WTC11 (cell line): ENCODE results near the gene AP1G1. TPM values are rescaled to one million over a fixed set of nuclear protein-coding genes. Genes with fewer than 3 reads are reported as not detected.

Source experiments
- ATAC-seq: fragments of 200-7000 bp; cut with Tn5 transposase; 2 replicates; pipeline ENCODE4 v1.10.0; 2021; ENCODE audit warnings: mild to moderate bottlenecking, moderate library complexity
- CTCF ChIA-PET: fragments of 300-600 bp; sonication (Branson Sonifier 250); formaldehyde crosslinking; loops from one replicate; lab custom pipeline; 2021; ENCODE audit warnings: antibody characterized with exemption; lab: Charles Lee
- POLR2A ChIA-PET: fragments of 350-600 bp; sonication (Branson Sonifier 250); formaldehyde crosslinking; loops from one replicate; lab custom pipeline; 2021; ENCODE audit warnings: antibody characterized with exemption; lab: Charles Lee
- DNase-seq: peaks from one replicate; pipeline ENCODE4 v3.0.0; 2021; ENCODE audit warnings: low spot score
- H3K27ac Mint-ChIP-seq: 2 replicates; pipeline ENCODE4 v1.8.0; 2021; ENCODE audit warnings: mixed read lengths
- H3K27me3 Mint-ChIP-seq: 2 replicates; pipeline ENCODE4 v1.8.0; 2021; ENCODE audit warnings: low read depth, mild to moderate bottlenecking, moderate library complexity, mixed read lengths
- H3K36me3 Mint-ChIP-seq: 2 replicates; pipeline ENCODE4 v1.8.0; 2021; ENCODE audit warnings: mixed read lengths
- H3K4me1 Mint-ChIP-seq: 2 replicates; pipeline ENCODE4 v1.8.0; 2022; ENCODE audit warnings: mixed read lengths
- H3K4me3 Mint-ChIP-seq: 2 replicates; pipeline ENCODE4 v1.8.0; 2021; ENCODE audit warnings: mild to moderate bottlenecking, moderate library complexity, mixed read lengths
- H3K9me3 Mint-ChIP-seq: 2 replicates; pipeline ENCODE4 v1.8.0; 2021; ENCODE audit warnings: mixed read lengths
- ARID4B ChIP-seq: sonication (generic); formaldehyde crosslinking; IDR thresholded peaks from 2 replicates; pipeline ENCODE4 v1.8.0; 2023; ENCODE audit warnings: missing genetic modification reagents, mild to moderate bottlenecking, borderline replicate concordance
- ERG ChIP-seq: fragments of 250-450 bp; sonication (Bioruptor Pico); IDR thresholded peaks from 2 replicates; pipeline ENCODE4 v1.8.0; 2021; ENCODE audit warnings: mild to moderate bottlenecking
- FOXP1 ChIP-seq: sonication (generic); formaldehyde crosslinking; IDR thresholded peaks from 2 replicates; pipeline ENCODE4 v1.8.0; 2022; ENCODE audit warnings: missing genetic modification reagents, mild to moderate bottlenecking, moderate library complexity, borderline replicate concordance
- HMGA2 ChIP-seq: fragments of 250-450 bp; sonication (Bioruptor Pico); IDR thresholded peaks from 2 replicates; pipeline ENCODE4 v1.4.0; 2021; ENCODE audit warnings: mild to moderate bottlenecking, moderate library complexity
- MAX ChIP-seq: sonication (generic); formaldehyde crosslinking; IDR thresholded peaks from 2 replicates; pipeline ENCODE4 v1.8.0; 2022; ENCODE audit warnings: mild to moderate bottlenecking, missing genetic modification reagents
- MYBL2 ChIP-seq: sonication (generic); formaldehyde crosslinking; IDR thresholded peaks from 2 replicates; pipeline ENCODE4 v1.8.1; 2023; ENCODE audit warnings: mild to moderate bottlenecking, moderate library complexity, missing genetic modification reagents
- NR3C1 ChIP-seq: sonication (generic); formaldehyde crosslinking; conservative IDR thresholded peaks from 2 replicates; pipeline ENCODE4 v1.8.1; 2023; ENCODE audit warnings: low read depth, mild to moderate bottlenecking, missing genetic modification reagents
- PRRX2 ChIP-seq: fragments of 250-450 bp; sonication (Bioruptor Pico); IDR thresholded peaks from 2 replicates; pipeline ENCODE4 v1.8.0; 2021; ENCODE audit warnings: mild to moderate bottlenecking
- RORB ChIP-seq: fragments of 250-450 bp; sonication (Bioruptor Pico); IDR thresholded peaks from 2 replicates; pipeline ENCODE4 v1.9.0; 2021; ENCODE audit warnings: mild to moderate bottlenecking
- SMAD3 ChIP-seq: sonication (generic); formaldehyde crosslinking; IDR thresholded peaks from 2 replicates; pipeline ENCODE4 v1.8.0; 2022; ENCODE audit warnings: missing genetic modification reagents, mild to moderate bottlenecking, borderline replicate concordance
- TP53 ChIP-seq: sonication (generic); formaldehyde crosslinking; IDR thresholded peaks from 2 replicates; pipeline ENCODE4 v1.8.1; 2023; ENCODE audit warnings: mild to moderate bottlenecking, missing genetic modification reagents
- USF1 ChIP-seq: sonication (generic); formaldehyde crosslinking; IDR thresholded peaks from 2 replicates; pipeline ENCODE4 v1.8.0; 2022; ENCODE audit warnings: mild to moderate bottlenecking, missing genetic modification reagents
- ZBTB43 ChIP-seq: sonication (generic); formaldehyde crosslinking; IDR thresholded peaks from 2 replicates; pipeline ENCODE4 v1.8.1; 2023; ENCODE audit warnings: mild to moderate bottlenecking, missing genetic modification reagents
- ZNF121 ChIP-seq: sonication (generic); formaldehyde crosslinking; IDR thresholded peaks from 2 replicates; pipeline ENCODE4 v1.8.0; 2023; ENCODE audit warnings: missing genetic modification reagents
- ZNF138 ChIP-seq: sonication (generic); formaldehyde crosslinking; conservative IDR thresholded peaks from 2 replicates; pipeline ENCODE4 v1.8.1; 2022; ENCODE audit warnings: mild to moderate bottlenecking, moderate library complexity, missing genetic modification reagents
- ZNF232 ChIP-seq: sonication (generic); formaldehyde crosslinking; IDR thresholded peaks from 2 replicates; pipeline ENCODE4 v1.8.0; 2022; ENCODE audit warnings: mild to moderate bottlenecking, missing genetic modification reagents
- ZNF671 ChIP-seq: fragments of 250-450 bp; sonication (Bioruptor Pico); IDR thresholded peaks from 2 replicates; pipeline ENCODE4 v1.8.0; 2021; ENCODE audit warnings: mild to moderate bottlenecking
- total RNA-seq: library from RNA; stranded (reverse); gene quantifications from 3 replicates; pipeline ENCODE4 v1.2.3, GENCODE V29; 2021

AP1G1 gene
- total RNA-seq, 1 experiment from 2014 or later = 72.4 TPM

- Mint-ChIP-seq H3K27me3 (no peaks in the 10 kb centered on the region), H3K4me3 (no peak overlapping the region), H3K4me1 (no peaks in the 10 kb centered on the region), H3K27ac (peak overlapping the region; percentile 53; the same call in 1 of the 2 replicates), H3K36me3 (peaks cover 19% of the 10 kb centered on the region), H3K9me3 (no peaks in the 10 kb centered on the region)
- DNase-seq = no peak
- POLR2A ChIA-PET = no interaction called here
- ATAC-seq = no peak
- no peak for TF ChIP-seq MYBL2 (CRISPR knock-in tag)
- TF ChIP-seq NR3C1 = no peak
- TF ChIP-seq ZNF232 = no peak
- TF ChIP-seq ZNF138 (CRISPR knock-in tag) = no peak
- TF ChIP-seq ARID4B (CRISPR knock-in tag) = no peak
- CTCF ChIA-PET = no interaction called here
Observed at GRCh38 chr16:71698491-71698890, 110.1 kb downstream of the AP1G1 start.

GRCh38 chr16:71693164-71693563 lies 115.5 kb downstream of the AP1G1 start:
- ATAC-seq (no peak), DNase-seq (no peak)
- no peak overlapping the region for H3K4me3 Mint-ChIP-seq

More at GRCh38 chr16:71693164-71693563, 115.5 kb downstream of the AP1G1 start:
- Mint-ChIP-seq H3K27me3 (no peaks in the 10 kb centered on the region), H3K36me3 (peaks cover 29% of the 10 kb centered on the region), H3K4me1 (no peaks in the 10 kb centered on the region), H3K9me3 (no peaks in the 10 kb centered on the region), H3K27ac (peak overlapping the region; percentile 0; the same call in 1 of the 2 replicates)
- TF ChIP-seq MAX (CRISPR knock-in tag) (no peak), USF1 (CRISPR knock-in tag) (no peak), ERG (CRISPR knock-in tag) (no peak), ZNF671 (no peak), HMGA2 (CRISPR knock-in tag) (no peak), RORB (CRISPR knock-in tag) (no peak), FOXP1 (no peak), ZBTB43 (no peak), PRRX2 (CRISPR knock-in tag) (no peak), SMAD3 (CRISPR knock-in tag) (no peak), TP53 (CRISPR knock-in tag) (no peak), ZNF121 (no peak)
- POLR2A ChIA-PET = no interaction called here
- CTCF ChIA-PET = no interaction called here
